ENCODE results near the gene APOL1. TPM values are rescaled to one million over a fixed set of nuclear protein-coding genes. Genes with fewer than 3 reads are reported as not detected.

The APOL1 gene
- total RNA-seq, 1 donor from 2014 or later, result 0.12 TPM

GRCh38 chr22:36302439-36303114 is 49.6 kb downstream of the APOL1 start:
- no peaks in the 10 kb centered on the region for H3K9me3 Mint-ChIP-seq (ENCODE audit: low read depth)
- H3K27ac Mint-ChIP-seq, result no peak overlapping the region
- no peaks in the 10 kb centered on the region for H3K27me3 Mint-ChIP-seq
- peaks cover 25% of the 10 kb centered on the region for H3K36me3 Mint-ChIP-seq (ENCODE audit: insufficient read depth)
- H3K4me3 Mint-ChIP-seq (ENCODE audit: low read depth), result no peak overlapping the region
- no peak for TF ChIP-seq CTCF (IDR thresholded peaks at IDR 0.05; ENCODE audit: unreplicated experiment)
- DNase-seq (ENCODE audit: low spot score, unreplicated experiment), result no peak
- no peaks in the 10 kb centered on the region for H3K4me1 Mint-ChIP-seq (ENCODE audit: low read depth)

GRCh38 chr22:36303115-36303467 is 50.2 kb downstream of the APOL1 start:
- Mint-ChIP-seq H3K9me3 (ENCODE audit: low read depth) (no peaks in the 10 kb centered on the region), H3K4me1 (ENCODE audit: low read depth) (no peaks in the 10 kb centered on the region), H3K4me3 (ENCODE audit: low read depth) (no peak overlapping the region)

GRCh38 chr22:36303874-36304273 is 50.9 kb downstream of the APOL1 start:
- Mint-ChIP-seq H3K4me3 (ENCODE audit: low read depth) (no peak overlapping the region), H3K36me3 (ENCODE audit: insufficient read depth) (peaks cover 24% of the 10 kb centered on the region), H3K9me3 (ENCODE audit: low read depth) (no peaks in the 10 kb centered on the region), H3K4me1 (ENCODE audit: low read depth) (no peaks in the 10 kb centered on the region), H3K27ac (no peak overlapping the region), H3K27me3 (no peaks in the 10 kb centered on the region)
- no peak for DNase-seq (ENCODE audit: low spot score, unreplicated experiment)
- TF ChIP-seq CTCF (IDR thresholded peaks at IDR 0.05; ENCODE audit: unreplicated experiment), result no peak

More at GRCh38 chr22:36303115-36303467, 50.2 kb downstream of the APOL1 start:
- no peak for TF ChIP-seq CTCF (IDR thresholded peaks at IDR 0.05; ENCODE audit: unreplicated experiment)
- Mint-ChIP-seq H3K36me3 (ENCODE audit: insufficient read depth) (peaks cover 22% of the 10 kb centered on the region), H3K27me3 (no peaks in the 10 kb centered on the region), H3K27ac (no peak overlapping the region)
- DNase-seq (ENCODE audit: low spot score, unreplicated experiment), result no peak

GRCh38 chr22:36304429-36304828 is 51.5 kb downstream of the APOL1 start:
- Mint-ChIP-seq H3K36me3 (ENCODE audit: insufficient read depth) (peaks cover 27% of the 10 kb centered on the region), H3K4me1 (ENCODE audit: low read depth) (no peaks in the 10 kb centered on the region), H3K4me3 (ENCODE audit: low read depth) (no peak overlapping the region), H3K9me3 (ENCODE audit: low read depth) (no peaks in the 10 kb centered on the region), H3K27me3 (no peaks in the 10 kb centered on the region), H3K27ac (no peak overlapping the region)
- DNase-seq (ENCODE audit: low spot score, unreplicated experiment), result no peak
- no peak for TF ChIP-seq CTCF (IDR thresholded peaks at IDR 0.05; ENCODE audit: unreplicated experiment)

- Mint-ChIP-seq H3K4me1 (ENCODE audit: low read depth) (no peaks in the 10 kb centered on the region), H3K27ac (peak overlapping the region; percentile 65), H3K9me3 (ENCODE audit: low read depth) (no peaks in the 10 kb centered on the region), H3K27me3 (no peaks in the 10 kb centered on the region), H3K4me3 (ENCODE audit: low read depth) (no peak overlapping the region), H3K36me3 (ENCODE audit: insufficient read depth) (peaks cover 26% of the 10 kb centered on the region)
- no peak for DNase-seq (ENCODE audit: low spot score, unreplicated experiment)
- no peak for TF ChIP-seq CTCF (IDR thresholded peaks at IDR 0.05; ENCODE audit: unreplicated experiment)
These were observed 52.9 kb downstream of the APOL1 start for GRCh38 chr22:36305813-36306212.
